ENCODE measurements around the gene EML5.
"Not testable (repeated sequence)": the region's sequence is repeated elsewhere in the genome, so short reads cannot be mapped to it uniquely, and the experiment has no call there.

EML5 gene

DNA sequence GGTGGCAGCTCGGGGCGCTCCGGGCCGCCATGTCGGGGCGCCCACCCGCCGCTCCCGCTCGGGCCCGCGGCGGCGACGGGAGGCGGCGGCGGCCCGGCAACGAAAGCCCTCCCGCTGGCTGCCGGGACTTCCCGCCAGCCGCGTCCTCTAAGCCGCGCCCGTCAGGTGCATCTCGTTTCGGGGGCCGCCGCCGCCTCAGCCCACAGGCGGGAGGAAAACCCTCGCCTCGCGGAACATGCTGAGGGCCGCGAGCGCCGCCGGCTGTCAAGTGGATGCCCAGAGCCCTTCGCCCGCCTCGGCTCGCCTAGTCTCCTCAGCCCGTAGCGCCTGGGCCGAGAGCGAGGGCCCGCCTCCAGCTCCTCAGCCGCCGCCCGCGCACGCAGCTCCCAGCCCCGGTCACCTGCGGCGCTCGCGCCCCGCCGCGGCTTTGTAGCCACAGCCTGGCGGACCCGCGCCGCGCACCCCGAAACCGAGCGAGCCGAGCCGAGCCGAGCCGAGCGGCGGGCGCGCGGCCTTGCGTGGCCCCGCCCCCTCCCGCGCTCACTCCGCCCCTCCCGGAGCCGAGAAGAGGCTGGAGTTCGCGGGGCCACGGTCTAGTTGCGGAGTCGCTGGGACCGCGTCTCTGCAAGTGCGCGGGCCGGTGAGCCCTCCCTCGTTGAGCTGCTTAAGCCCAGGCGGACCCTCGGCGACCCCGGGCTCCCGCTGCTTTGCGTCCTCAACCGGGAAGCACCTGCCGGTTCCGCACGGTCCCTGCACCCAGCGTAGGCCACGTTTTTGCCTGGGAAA, at the start of gene EML5:
Gene EML5, minus strand, starts transcription at position 481 of the 786 bp plus-strand sequence. Its CDS starts 450 bp downstream, at position 31.
- peak; percentile 52 for DNase-seq

DNA sequence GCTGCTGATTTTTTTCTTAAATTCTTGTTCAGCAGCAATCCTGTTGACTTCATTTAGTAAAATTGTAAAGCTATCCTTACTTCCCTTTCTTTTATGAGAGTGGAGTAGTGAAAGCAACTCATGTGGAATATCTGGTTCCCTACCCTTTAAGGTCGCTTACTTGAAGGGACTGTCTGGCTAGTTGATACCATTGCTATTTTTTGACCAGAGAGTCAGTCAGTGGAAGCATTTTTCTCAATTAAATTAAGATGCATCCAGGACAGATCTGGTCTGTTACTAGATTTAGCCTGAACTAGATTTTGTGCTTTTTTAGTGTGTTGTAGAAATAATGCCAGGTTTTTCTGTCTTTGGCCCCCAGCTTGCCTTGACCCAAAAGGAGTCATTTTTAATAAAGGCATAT, 49.7 kb upstream of the EML5 start:
- no peak for DNase-seq

DNA sequence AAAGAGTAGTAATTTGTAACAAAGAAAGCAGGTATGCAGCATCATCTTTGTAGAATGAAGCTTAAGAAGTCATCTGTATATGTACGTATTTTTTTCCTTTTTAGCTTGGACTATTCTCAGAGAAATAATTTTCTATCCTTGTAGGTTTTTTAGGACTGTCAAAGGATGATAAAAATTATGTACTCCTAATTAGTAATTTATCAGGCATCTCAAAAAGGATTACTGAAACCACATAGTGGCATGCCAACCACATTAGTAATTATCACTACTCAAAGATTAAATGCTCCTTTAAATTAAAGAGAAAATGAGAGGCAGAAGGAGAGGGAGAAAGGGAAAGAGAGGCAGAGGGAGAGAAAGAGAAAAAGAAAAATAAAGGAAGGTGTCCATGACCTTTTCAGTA, 49.0 kb upstream of the EML5 start:
- no peak for DNase-seq

DNA sequence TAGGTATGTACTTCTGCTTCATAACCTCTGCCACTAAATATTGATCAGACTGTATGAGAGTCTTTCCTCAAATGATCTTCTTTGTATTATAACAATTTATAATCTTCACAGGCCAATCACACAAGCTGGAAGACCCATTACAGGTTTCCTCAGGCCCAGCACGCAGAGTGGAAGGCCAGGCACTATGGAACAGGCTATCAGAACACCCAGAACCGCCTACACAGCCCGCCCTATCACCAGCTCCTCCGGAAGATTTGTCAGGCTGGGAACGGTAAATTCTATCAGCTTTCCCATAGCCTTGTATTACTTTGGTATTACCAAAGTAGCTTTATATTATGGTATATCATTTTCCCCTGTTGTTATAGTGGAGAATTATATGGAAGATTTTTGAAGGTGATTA, 48.2 kb upstream of the EML5 start:
- no peak for DNase-seq

DNA sequence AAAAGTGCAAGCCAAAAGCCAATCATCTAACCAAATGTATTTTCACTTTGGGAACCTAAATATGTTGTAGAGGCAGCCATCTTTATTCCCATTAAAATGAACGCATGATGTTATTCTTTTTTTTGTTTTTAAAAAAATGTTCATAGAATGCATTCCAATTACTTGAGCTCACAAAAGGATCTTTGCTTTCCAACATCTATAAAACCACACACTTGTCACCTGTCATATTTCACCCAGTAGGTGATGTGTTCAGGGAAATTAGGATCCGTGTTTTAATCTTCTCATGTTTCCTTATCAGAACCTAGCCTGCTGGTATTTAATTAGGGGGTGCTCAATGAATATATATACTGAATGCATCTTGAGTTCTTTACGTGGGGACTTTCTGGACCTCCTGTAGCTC, 45.3 kb upstream of the EML5 start:
- no peak for DNase-seq

DNA sequence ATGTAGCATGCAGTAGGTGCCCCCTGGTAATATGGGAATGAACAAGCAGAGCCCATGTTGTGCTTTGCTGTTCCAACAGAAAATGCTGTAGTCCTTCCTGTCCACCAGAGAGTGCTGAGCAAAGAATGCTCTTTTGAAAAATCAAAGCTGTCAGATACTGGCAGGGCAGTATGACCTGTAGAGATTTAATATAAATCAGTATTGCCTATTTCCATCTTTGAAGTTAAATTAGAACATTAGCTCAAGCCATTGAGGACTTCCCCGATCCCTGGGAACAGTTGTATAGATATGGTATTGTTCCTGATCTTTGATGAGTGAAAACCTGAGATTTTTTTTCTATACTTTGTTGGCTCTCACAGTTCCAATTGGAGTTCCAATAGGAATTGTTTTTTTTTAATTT, 44.7 kb upstream of the EML5 start:
- DNase-seq: no peak

DNA sequence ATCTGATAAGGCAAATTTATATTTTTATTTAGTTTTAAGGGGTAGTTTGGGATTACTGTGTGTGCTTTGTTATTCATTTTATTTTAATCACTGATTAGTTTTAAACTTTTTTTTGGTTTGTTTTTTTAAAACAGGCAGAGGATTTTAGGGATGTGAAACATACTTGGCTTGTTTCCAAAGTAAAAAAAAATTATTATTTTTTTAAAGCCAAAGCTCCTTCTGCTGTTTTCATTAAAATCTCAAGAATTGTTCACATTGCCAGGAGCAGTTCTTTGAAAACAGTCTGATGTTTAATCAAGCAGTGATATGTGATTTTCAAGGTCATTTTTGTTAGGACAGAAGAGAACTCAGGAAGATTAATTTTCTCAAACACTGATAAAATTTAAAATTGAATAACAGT, 42.9 kb upstream of the EML5 start:
- DNase-seq: no peak

DNA sequence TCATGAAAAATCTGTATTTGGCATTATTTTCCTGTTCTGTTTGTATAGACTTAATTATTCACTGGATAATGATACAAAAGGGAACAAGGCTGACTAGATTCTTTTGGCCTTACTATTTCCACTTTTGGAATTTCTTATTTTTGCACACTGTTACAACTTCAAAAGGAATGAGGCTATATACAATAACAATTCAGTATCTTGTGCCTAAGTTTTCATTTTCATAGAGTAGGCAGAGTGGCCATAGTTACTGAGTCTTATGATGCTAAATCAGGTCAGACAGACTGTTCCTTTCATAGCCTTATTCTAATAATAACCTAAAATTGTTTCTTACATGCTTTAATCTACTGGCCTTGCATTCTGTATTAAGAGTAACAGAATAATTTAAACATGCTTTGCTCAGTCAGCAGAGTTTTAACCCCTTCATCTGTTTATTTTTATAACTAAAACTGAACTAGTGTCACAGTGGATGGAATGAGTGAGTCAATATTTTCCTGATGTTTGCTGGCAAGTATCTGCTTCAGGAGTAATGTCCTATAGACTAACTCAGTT, 42.2 kb upstream of the EML5 start:
- no peak for DNase-seq

DNA sequence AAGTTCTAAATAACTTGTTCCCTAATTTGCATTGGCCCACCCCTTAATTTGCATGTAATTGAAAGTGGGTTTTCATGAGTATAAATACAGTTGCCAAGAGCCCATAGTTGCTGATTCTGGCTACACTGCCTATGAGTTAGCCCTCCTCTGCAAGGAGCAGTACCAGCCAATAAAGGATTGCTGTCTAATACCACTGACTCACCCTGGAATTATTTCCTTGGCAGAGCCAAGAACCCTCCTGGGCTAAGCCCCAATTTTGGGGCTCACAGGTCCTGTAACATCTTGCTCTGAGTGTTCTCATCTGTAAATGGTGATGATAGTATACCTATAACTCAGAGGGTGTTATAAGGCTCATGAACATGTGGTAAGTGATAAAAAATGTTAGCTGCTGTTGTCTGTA, 38.5 kb upstream of the EML5 start:
- DNase-seq: no peak

DNA sequence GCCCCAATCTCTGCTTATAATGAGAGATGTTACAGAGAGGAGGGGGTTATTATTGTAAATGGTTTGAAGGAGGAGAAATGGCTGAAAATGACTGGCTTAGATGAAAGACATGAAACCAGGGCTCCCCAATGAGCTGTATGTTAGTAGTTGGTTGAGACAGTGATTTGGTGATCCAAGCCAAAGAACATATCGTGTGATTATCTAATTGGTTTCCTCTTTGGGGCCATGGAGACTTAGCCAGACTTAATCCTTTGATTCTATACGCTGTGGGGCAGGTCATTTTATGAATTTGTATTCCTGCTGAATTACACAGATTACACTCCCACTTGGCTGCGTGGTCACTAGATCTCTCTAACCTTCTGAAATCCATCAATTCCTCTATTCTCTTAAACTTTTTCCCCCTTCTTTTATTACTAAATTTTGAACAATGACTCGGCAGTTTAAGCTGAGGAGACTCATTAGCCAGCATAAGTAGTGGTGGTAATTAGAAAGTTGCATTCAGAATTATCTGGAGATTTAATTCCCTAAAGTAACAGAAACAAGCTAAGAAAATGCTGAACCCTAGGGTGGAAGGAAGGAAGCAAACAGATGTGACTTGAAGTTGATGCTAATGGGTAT, 37.0 kb upstream of the EML5 start:
- peak; percentile 84 for DNase-seq

DNA sequence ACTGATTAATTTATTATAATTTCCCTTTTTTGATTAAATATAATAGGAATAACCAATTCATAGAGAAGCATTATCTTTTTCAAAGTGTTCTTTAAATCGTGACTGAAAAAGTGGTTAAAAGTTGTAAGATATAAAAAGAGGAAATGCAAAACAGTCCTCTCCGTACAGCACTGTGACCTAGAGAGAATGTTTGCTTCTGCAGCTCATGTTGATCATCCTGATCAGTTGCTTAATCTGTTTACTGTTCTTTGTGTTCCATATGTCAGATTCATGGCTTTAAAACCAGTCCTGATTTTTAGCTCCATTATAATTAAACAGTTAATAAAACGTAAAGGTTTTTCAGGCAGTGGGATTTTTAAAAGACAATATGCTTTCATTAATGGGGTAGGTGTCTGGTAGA, 36.4 kb upstream of the EML5 start:
- peak; percentile 75 for DNase-seq

DNA sequence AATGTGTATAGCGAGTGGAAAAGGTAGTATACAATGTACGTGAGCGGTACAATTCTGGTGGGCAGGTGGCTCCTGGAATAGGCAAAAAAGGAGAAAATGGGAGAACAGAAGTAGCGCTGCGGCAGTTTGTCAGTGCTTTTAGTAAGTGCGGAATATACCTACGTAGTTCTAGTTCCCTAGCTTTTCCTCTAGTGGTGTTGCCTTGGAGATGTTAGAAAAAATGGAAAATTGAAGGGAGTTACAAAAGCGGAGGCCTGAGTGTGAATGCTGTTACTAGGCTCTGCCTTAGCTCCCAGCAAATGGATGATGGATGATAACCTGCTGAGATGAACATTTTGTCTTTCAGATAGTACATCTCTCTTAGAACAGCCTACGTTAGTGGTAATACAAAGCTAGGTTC, 32.8 kb upstream of the EML5 start:
- no peak for DNase-seq

DNA sequence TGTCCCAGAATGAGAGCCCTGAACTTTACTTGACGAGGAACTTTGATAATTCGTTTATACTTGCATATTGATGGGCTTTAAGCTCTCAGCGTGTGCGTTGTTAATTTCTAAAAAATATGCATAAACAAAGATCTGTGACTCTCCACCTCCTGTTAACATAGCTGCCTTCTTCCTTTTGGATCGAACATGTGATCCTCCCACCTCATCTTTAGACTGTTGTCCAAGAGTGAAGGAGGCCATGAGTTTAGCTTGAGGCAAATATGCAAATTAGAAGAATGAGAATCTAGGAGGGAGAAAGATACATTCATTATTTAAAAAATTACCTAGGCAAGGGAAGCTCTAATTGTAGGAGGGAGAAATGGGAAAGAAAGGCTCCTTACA, 32.3 kb upstream of the EML5 start:
- no peak for DNase-seq

DNA sequence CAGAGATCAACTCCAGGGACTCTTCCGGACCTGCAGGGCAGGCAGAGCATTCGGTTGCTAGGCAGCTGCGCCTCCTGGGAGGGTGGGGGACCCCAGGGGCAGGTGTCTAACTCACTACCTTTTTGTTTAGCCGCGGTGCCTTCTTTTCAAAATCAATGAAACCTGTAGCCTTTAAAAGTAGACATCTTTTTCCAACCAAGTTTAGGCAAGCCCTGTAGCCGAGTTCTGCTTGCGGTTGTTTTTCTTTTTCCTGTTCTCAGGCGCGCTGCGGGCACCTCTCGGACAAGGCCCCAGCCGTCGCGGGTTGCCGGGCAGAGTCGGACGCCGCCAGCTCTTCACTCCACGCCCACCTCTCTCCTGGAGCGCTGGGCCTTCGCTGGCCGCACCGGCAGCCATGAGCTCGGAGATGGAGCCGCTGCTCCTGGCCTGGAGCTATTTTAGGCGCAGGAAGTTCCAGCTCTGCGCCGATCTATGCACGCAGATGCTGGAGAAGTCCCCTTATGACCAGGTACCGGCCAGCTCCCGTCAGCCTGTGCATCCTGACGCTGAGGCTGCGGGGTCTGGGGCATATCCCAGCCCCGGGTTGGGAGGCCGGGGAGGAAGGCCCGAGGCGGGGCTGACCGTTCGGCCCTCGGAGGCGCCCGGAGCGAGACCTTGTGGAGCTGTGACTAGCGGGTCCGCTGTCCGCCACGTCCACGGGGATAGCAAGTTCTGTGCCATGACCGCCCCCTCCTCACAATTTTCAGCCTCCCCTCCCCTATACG, 31.7 kb upstream of the EML5 start, which contains the start of gene TTC8:
Gene TTC8, plus strand, starts transcription at position 338 of the 764 bp plus-strand sequence. Its CDS starts 57 bp downstream, at position 395.
- peak; percentile 80 for DNase-seq

DNA sequence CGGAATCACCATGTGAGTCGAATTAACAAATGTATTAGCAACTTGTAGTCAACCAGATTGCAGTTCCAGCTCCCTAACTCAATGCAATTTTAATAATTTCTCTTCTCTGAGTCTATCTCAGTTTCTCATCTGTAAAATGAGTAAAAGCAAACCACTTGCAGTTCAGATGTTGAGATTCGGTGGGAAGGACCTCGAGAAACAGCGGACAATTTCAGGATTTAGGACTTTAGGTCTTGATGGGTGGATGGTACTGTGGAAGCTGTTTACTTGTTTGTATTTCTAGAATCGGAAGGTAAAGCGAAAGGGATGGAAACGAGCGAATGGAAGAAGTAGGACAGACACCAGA, 31.2 kb upstream of the EML5 start:
- no peak for DNase-seq

DNA sequence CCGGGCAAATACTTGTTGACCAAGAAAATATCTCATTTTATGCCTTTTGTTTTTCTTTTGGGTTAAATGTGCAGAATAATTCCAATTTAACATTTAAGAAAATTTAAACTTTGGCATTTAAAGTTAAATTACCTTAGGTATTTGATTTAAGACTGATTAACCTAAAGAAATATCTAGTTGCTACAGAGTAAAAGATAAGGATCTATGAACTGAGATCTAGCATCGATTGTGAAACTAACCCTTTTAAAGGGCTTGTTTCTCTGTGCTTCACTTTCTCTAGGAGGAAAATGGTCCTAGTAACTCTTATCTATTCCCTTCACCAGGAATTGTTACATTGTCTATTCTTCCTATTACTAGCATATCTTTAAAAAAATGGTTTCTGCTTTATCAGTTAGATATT, 29.1 kb upstream of the EML5 start:
- no peak for DNase-seq

DNA sequence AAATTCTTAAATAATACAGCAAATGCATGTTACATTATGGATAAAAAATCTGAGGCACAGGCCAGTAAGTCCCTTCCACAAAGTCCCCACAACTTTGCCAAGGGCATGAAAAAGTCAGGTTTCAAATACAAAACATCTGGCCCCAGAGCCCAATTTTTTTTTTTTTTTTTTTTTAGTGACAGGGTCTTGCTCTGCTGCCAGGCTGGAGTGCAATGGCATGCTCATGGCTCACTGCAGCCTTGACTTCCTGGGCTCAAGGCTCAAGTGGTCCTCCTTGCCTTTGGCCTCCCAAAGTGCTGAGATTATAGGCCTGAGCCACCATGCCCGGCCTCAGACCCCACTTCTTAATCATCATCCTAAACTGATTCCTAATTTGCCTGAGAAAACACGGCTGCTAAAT, 28.6 kb upstream of the EML5 start:
- no peak for DNase-seq

DNA sequence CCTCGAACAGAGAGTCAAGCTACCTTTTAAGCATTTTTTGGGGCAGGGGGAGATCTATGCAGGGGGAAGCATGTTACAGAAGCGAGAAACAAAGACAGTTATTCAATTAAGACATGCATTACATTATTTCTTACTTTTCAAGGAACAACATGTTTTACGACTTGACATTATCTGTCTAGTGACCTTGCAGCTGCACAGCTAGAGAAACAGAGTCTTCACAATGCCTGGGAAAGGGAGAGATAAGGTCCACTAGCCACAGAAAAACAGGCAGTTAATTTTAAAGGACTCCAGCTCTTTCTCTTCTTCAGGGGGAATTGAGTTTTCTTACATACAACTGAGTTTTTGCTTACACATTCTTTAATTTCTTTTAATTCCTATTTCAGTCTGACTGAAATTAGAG, 26.9 kb upstream of the EML5 start:
- not testable (repeated sequence) for DNase-seq

DNA sequence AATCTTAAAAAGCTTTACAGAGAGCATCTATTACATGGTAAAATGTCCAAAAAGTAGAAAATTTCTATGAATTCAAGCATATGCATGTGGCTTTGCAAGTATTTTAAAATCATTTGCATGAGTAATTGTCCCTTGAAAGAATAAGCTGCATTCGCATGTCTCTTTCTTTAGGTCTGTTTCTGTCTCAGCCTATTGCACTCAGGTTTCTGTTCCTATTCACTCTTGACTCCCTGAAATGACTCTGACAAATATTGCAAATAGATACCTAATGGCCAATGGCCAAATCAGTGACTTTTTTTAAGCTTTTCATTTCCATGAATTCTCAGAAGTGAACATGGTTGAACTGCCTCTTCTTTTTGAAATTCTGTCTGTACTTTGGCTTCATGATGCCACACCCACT, 25.3 kb upstream of the EML5 start:
- no peak for DNase-seq

DNA sequence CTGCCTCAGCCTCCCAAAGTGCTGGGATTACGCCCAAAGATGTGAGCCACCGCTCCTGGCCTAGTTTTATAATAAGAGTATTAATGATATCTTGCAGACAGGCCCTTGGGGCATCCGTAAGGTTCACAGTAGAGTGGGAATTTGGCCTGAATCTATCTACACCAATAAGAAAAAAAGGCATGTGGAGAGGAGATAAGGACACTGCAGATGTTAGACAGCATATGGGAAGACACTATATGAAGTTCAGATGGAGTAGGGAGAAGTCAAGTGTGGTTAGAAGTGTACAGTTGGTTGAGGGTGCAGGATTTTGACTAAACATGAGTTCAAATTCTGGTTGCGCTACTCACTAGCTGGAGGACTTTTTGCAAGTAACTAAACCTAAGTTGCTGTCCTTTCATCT, 23.2 kb upstream of the EML5 start:
- no peak for DNase-seq

DNA sequence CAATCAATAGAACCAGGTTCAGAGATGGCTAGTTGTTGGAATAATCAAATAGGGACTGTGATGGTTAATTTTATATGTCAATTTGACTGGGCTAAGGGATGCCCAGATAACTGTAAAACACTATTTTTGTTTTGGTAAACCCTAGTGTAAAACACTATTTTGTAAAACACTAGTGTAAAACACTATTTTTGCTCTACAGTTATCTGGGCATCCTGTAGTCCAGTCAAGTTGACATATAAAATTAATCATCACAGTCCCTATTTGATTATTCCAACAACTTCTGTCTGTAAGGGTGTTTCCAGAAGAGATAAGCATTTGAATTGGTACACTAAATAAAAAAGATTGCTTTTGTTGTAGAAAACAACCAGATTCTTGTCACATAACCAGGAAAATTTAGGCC, 15.6 kb upstream of the EML5 start:
- DNase-seq: no peak

DNA sequence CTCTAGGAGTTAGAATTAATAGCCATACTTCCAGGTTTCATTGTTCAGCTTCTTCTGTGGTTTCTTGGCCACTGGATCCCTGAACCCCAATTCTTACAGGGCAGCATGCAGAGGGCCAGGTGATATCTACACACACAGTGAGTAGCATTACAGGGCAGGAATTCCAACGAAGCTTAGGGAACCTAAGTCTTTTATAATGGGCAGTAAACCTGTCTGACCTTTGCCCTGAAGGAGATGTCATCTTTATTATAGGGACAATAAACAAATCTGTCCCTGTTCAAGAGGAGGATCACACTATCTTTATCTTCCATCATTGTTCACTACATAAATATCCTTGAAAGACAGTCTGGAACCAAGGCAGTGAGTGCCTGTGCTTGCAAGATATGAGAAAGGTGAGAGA, 11.7 kb upstream of the EML5 start:
- no peak for DNase-seq

DNA sequence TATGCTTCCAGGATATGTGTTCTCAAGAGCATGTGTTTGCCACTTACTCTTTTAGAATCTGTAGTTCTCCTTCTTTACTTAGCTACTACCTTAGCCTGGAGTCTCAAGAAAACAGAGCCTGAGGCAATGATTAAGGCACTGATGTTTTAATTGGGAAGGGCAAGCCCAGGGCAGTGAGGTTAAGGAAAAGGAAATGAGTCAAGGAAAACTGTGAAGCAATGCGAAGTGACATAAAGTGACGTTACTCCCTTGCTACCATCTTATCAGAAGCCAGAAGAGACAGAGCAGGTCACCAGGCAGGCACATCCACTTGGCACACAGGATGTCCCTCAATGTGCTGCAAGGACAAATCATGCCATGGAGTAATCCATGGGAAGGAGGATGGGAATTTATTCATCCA, 11.3 kb upstream of the EML5 start:
- no peak for DNase-seq

DNA sequence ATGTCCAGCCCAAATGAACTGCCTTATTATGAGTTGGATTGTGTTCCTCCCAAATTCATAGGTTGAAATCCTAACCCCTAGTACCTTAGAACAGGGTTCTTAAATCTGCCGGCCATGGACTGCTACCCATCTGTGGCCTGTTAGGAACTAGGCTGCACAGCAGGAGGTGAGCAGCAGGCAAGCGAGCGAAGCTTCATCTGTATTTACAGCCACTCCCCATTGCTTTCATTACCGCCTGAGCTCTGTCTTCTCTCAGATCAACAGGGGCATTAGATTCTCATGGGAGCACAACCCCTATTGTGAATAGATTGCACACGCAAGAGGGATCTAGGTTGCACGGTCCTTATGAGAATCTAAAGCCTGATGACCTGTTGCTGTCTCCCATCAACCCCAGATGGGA, 9.8 kb upstream of the EML5 start:
- peak; percentile 6 for DNase-seq

All from NCI-H524 treated with DMSO at 0.1 percent for 48 hours (cell line).